Natural killer cell (primary cell): ENCODE results near the gene DUSP10. TPM values are rescaled to one million over a fixed set of nuclear protein-coding genes. Genes with fewer than 3 reads are reported as not detected.

ENCODE experiments used
- ATAC-seq, 3 donors: fragments of 150-1000 bp in 2 of 3; fragments of 200-7000 bp in 1 of 3; cut with Tn5 transposase; 1 replicate in 1 of 3; 2 replicates in 2 of 3; pipeline ENCODE4 v1.10.0; 2021; ENCODE audit warnings: mild to moderate bottlenecking in 2 of 3, moderate library complexity in 2 of 3
- DNase-seq, 2 donors: peaks; one replicate each; pipeline versions ENCODE4 v3.0.0 to v3.0.0-alpha.2; 2013 to 2021; ENCODE audit warnings: mixed read lengths in 1 of 2
- H3K27ac ChIP-seq: one replicate; pipeline ENCODE4 v1.5.1; 2013; ENCODE audit warnings: mild to moderate bottlenecking, low read length
- H3K27me3 ChIP-seq: one replicate; pipeline ENCODE4 v1.6.1; 2013; ENCODE audit warnings: low read length; ENCODE audit not compliant: control insufficient read depth, insufficient read depth
- H3K36me3 ChIP-seq: one replicate; pipeline ENCODE4 v1.6.1; 2013; ENCODE audit warnings: low read length; ENCODE audit not compliant: control insufficient read depth, insufficient read depth
- H3K4me1 ChIP-seq: one replicate; pipeline ENCODE4 v1.6.1; 2013; ENCODE audit warnings: low read length; ENCODE audit not compliant: control insufficient read depth, insufficient read depth
- H3K4me3 ChIP-seq: one replicate; pipeline ENCODE4 v1.5.1; 2013; ENCODE audit warnings: low read length
- H3K9me3 ChIP-seq: one replicate; pipeline ENCODE4 v1.6.1; 2013; ENCODE audit warnings: low read length; ENCODE audit not compliant: control insufficient read depth, insufficient read depth
- H3K27ac Mint-ChIP-seq, 2 donors: one replicate each; pipeline ENCODE4 v1.8.0; 2022; ENCODE audit warnings: mild to moderate bottlenecking in 2 of 2, mixed read lengths in 2 of 2, moderate library complexity in 1 of 2
- H3K27me3 Mint-ChIP-seq, 2 donors: one replicate each; pipeline ENCODE4 v1.8.0; 2022; ENCODE audit warnings: low read depth in 2 of 2, mixed read lengths in 2 of 2
- H3K36me3 Mint-ChIP-seq: one replicate; pipeline ENCODE4 v1.8.0; 2022; ENCODE audit warnings: mixed read lengths
- H3K4me1 Mint-ChIP-seq, 2 donors: one replicate each; pipeline ENCODE4 v1.8.0; 2022; ENCODE audit warnings: mixed read lengths in 2 of 2
- H3K4me3 Mint-ChIP-seq: one replicate; pipeline ENCODE4 v1.8.0; 2022; ENCODE audit warnings: mild to moderate bottlenecking, moderate library complexity, mixed read lengths
- H3K9me3 Mint-ChIP-seq, 2 donors: one replicate each; pipeline ENCODE4 v1.8.0; 2022; ENCODE audit warnings: mixed read lengths in 2 of 2
- WGBS: methylation state at CpG from one replicate; pipeline ENCODE4 v1.1.7; 2013; ENCODE audit warnings: missing lambda C conversion rate; ENCODE audit not compliant: insufficient coverage; 5-methylcytosine and 5-hydroxymethylcytosine counted together
- intact Hi-C: fragments of 100-400 bp; cut with micrococcal nuclease; formaldehyde crosslinking; loops from one replicate; pipeline ENCODE4 v1.14.2; 2022
- total RNA-seq, 4 donors: library from RNA; stranded (reverse); fragments of 120-200 nt in 1 of 4; gene quantifications; one replicate each; pipeline versions ENCODE4 v1.2.3 to v1.2.4, GENCODE V29; 2013 to 2022
- TF ChIP-seq, protein P1 (sequence below): fragments of 200-600 bp; IDR thresholded peaks from one replicate; pipeline ENCODE4 v1.8.0; 2022; ENCODE audit warnings: antibody characterized with exemption

DUSP10 gene
- total RNA-seq, 3 donors from 2014 or later (not counting 1 experiment from before 2014, with no cell fraction given) = 109 to 231 (median 210) TPM

- intact Hi-C loops = loop anchor here (5.0 kb wide), 1 partner anchor 36 kb away; no protein-coding TSS in a partner anchor
- H3K4me3 Mint-ChIP-seq = no peak overlapping the region
- 63% methylated on average over 1 of the region's 4 CpGs for WGBS
Measured at GRCh38 chr1:221687836-221688487, 53.9 kb downstream of the DUSP10 start.

GRCh38 chr1:221683681-221684080 is 58.2 kb downstream of the DUSP10 start:
- H3K4me1 ChIP-seq = peaks cover 9% of the 10 kb centered on the region
- Mint-ChIP-seq H3K36me3 (peaks cover 19% of the 10 kb centered on the region), H3K9me3 (peaks cover 7 to 8% of the 10 kb centered on the region in 2 donors), H3K4me1 (peaks cover 10 to 12% of the 10 kb centered on the region in 2 donors), H3K27ac (no peak overlapping the region), H3K4me3 (no peak overlapping the region), H3K27me3 (no peaks in the 10 kb centered on the region)
- no peaks in the 10 kb centered on the region for H3K27me3 ChIP-seq
- no peaks in the 10 kb centered on the region for H3K9me3 ChIP-seq
- H3K4me3 ChIP-seq = no peak overlapping the region
- intact Hi-C loops = no loop called here
- DNase-seq (no peak), ATAC-seq (no peak)
- H3K27ac ChIP-seq = no peak overlapping the region
- TF ChIP-seq, protein P1, sequence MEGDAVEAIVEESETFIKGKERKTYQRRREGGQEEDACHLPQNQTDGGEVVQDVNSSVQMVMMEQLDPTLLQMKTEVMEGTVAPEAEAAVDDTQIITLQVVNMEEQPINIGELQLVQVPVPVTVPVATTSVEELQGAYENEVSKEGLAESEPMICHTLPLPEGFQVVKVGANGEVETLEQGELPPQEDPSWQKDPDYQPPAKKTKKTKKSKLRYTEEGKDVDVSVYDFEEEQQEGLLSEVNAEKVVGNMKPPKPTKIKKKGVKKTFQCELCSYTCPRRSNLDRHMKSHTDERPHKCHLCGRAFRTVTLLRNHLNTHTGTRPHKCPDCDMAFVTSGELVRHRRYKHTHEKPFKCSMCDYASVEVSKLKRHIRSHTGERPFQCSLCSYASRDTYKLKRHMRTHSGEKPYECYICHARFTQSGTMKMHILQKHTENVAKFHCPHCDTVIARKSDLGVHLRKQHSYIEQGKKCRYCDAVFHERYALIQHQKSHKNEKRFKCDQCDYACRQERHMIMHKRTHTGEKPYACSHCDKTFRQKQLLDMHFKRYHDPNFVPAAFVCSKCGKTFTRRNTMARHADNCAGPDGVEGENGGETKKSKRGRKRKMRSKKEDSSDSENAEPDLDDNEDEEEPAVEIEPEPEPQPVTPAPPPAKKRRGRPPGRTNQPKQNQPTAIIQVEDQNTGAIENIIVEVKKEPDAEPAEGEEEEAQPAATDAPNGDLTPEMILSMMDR = no peak
- no peaks in the 10 kb centered on the region for H3K36me3 ChIP-seq
- WGBS = 100% methylated on average over 1 of the region's 2 CpGs

More at GRCh38 chr1:221687836-221688487, 53.9 kb downstream of the DUSP10 start:
- Histone ChIP-seq H3K27ac (peak overlapping the region; percentile 71), H3K9me3 (no peaks in the 10 kb centered on the region), H3K4me1 (peaks cover 21% of the 10 kb centered on the region), H3K27me3 (no peaks in the 10 kb centered on the region), H3K4me3 (no peak overlapping the region), H3K36me3 (no peaks in the 10 kb centered on the region)
- Mint-ChIP-seq H3K9me3 (no peaks in the 10 kb centered on the region), H3K4me1 (peaks cover 18 to 27% of the 10 kb centered on the region in 2 donors), H3K36me3 (no peaks in the 10 kb centered on the region), H3K27me3 (no peaks in the 10 kb centered on the region), H3K27ac (peak overlapping the region; percentile 84 to 89)
- DNase-seq (no peak), ATAC-seq (peak in 1 of 3 donors; percentile 36)
- TF ChIP-seq, protein P1 = no peak

DNA sequence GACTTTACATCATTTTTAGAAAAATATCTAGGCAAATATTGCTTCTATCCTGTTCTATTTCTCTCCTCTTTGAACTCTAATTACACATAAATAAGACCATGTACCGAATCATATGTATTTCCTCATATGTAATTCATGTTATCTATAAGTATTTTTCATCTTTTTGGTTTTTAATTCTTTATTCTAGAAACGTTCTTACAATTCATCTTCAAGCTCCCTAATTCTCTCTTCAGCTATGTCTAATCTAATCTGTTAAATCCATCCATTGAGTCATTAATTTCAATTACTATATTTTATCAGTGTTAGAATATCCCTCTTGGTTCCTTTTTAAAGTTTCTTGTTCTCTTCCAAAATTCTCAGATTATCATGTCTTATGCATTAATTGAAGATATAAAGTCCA is 61.8 kb downstream of the DUSP10 start:
- H3K4me1 ChIP-seq = no peaks in the 10 kb centered on the region
- ATAC-seq (no peak), DNase-seq (no peak)
- H3K27ac ChIP-seq = no peak overlapping the region
- WGBS = no CpG with 5 or more reads among the region's 2 CpGs
- no peaks in the 10 kb centered on the region for H3K4me1 Mint-ChIP-seq
- H3K36me3 ChIP-seq = no peaks in the 10 kb centered on the region
- no peaks in the 10 kb centered on the region for H3K9me3 ChIP-seq
- TF ChIP-seq, protein P1 = no peak
- intact Hi-C loops = no loop called here
- peaks cover 7 to 8% of the 10 kb centered on the region in 2 donors for H3K9me3 Mint-ChIP-seq
- no peaks in the 10 kb centered on the region for H3K27me3 Mint-ChIP-seq
- no peak overlapping the region for H3K4me3 ChIP-seq
- H3K36me3 Mint-ChIP-seq = peaks cover 19% of the 10 kb centered on the region
- no peak overlapping the region for H3K27ac Mint-ChIP-seq
- H3K4me3 Mint-ChIP-seq = no peak overlapping the region
- H3K27me3 ChIP-seq = no peaks in the 10 kb centered on the region

DNA sequence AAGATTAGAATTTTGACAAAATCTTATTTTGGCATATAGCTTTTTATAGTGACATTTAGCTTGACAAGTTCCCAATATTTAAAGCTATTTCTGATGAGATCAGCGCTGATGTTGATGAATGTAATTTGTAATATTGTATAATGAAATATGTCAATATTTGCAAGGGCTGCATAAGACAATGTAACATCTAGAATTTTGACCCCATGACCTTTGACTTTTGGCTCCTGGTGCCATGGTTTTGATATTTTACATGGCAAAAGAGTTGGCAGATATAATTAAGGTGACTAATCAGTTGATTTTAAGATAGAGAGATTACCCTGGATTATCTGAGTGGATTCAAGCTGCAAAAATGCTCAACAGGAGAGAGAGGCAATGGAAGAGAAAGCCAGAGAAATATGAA is 63.9 kb downstream of the DUSP10 start:
- Mint-ChIP-seq H3K27ac (no peak overlapping the region), H3K4me1 (no peaks in the 10 kb centered on the region), H3K9me3 (peaks cover 7 to 8% of the 10 kb centered on the region in 2 donors), H3K4me3 (no peak overlapping the region), H3K27me3 (no peaks in the 10 kb centered on the region), H3K36me3 (peaks cover 19% of the 10 kb centered on the region)
- H3K4me3 ChIP-seq = no peak overlapping the region
- intact Hi-C loops = no loop called here
- H3K4me1 ChIP-seq = no peaks in the 10 kb centered on the region
- DNase-seq = no peak
- H3K27ac ChIP-seq = no peak overlapping the region
- 100% methylated on average over 1 of the region's 1 CpG for WGBS
- no peaks in the 10 kb centered on the region for H3K27me3 ChIP-seq
- TF ChIP-seq, protein P1 = no peak
- no peaks in the 10 kb centered on the region for H3K36me3 ChIP-seq
- ATAC-seq = no peak
- no peaks in the 10 kb centered on the region for H3K9me3 ChIP-seq
